ENCODE measurements around the gene KAZN.

Gene KAZN

DNA sequence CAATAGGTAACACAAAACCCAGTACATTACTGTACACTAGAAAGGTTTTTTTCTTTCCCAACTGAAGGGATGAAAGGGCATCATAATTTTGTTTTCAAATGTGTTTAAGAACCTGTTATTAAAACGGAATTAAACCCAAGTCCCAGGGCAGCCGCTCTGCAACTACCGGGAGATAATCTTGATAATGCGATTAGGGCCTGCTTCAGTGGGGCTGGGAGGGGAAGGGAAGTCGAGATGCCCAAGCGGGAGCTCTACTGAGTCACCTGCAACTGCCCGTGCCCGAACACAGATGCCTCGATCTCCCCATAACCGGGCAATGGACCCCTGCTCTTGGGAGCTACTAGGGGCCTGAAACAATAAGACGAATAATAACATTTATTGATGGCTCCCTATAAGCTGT is 61.4 kb downstream of the KAZN start:
- no peak overlapping the region for H3K27ac Mint-ChIP-seq
- no peaks in the 10 kb centered on the region for H3K4me1 Mint-ChIP-seq
- ATAC-seq = no peak
- H3K27me3 Mint-ChIP-seq = peaks cover 33% of the 10 kb centered on the region
- H3K4me3 Mint-ChIP-seq = no peak overlapping the region
- no peaks in the 10 kb centered on the region for H3K36me3 Mint-ChIP-seq
- no peaks in the 10 kb centered on the region for H3K9me3 Mint-ChIP-seq

DNA sequence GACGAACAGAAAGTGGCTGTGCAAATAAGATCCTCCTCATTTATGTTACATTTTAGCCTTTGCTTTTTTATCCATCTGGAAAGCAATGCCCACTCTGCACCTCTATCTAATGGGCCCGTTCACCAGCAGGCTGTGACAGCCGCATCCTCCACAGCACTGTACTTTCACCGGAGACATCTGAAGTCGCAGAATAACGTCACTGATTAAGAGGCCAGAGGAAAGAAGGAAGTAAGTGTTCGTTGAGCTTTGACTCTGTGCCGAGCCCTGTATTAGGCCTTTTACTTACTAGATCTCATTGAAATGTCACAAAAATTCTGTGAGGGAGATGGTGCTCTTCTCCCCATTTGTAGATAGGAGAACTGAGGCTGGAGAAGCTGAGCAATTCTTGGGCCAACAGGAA is 62.3 kb downstream of the KAZN start:
- H3K36me3 Mint-ChIP-seq = no peaks in the 10 kb centered on the region
- no peak for ATAC-seq
- H3K27me3 Mint-ChIP-seq = peaks cover 33% of the 10 kb centered on the region

DNA sequence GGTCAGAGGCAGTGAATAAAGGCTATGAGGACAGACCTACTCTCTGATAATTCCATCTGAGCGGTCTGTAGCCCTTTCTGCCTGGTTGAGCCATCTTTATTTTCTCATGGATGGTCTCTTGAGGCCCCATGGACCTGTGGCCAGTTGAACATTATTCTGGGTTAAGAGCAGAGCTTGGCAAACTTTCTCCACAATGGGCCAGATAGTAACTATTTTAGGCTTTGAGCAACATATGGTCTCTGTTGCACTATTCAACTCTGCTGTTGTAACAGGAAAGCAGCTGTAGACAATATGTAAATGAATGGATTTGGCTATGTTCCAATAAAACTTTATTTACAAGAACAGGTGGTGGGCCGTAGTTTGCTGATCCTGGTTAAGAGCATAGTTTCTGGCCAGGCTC is 62.7 kb downstream of the KAZN start:
- Mint-ChIP-seq H3K4me1 (no peaks in the 10 kb centered on the region), H3K27me3 (peaks cover 33% of the 10 kb centered on the region), H3K27ac (no peak overlapping the region), H3K4me3 (no peak overlapping the region), H3K9me3 (no peaks in the 10 kb centered on the region), H3K36me3 (no peaks in the 10 kb centered on the region)
- ATAC-seq = no peak

More for the DNA sequence above, 62.3 kb downstream of the KAZN start:
- Mint-ChIP-seq H3K27ac (no peak overlapping the region), H3K9me3 (no peaks in the 10 kb centered on the region), H3K4me1 (no peaks in the 10 kb centered on the region), H3K4me3 (no peak overlapping the region)

DNA sequence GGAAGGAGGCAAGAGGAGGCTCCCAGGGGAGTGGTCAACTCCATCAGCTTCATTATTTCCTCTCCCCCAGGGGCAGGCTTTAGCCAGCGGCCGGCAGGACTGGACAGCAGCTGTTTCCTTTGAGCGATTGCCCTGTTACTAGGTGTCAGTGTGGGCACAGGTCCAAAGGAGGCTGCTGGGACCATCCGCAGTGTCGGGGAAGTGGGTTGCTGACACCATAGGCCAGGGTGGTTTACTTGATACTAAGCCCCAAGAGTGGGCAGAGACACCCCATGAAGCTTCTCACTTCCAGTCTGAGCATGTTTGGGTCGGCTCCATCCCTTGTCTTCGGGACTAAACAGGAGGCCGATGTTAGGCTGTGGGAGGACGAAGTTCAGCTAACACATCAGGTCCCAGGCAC is 63.6 kb downstream of the KAZN start:
- ATAC-seq = no peak
- no peaks in the 10 kb centered on the region for H3K9me3 Mint-ChIP-seq
- H3K4me3 Mint-ChIP-seq = no peak overlapping the region
- no peaks in the 10 kb centered on the region for H3K36me3 Mint-ChIP-seq
- no peaks in the 10 kb centered on the region for H3K4me1 Mint-ChIP-seq
- H3K27me3 Mint-ChIP-seq = peaks cover 33% of the 10 kb centered on the region
- no peak overlapping the region for H3K27ac Mint-ChIP-seq

DNA sequence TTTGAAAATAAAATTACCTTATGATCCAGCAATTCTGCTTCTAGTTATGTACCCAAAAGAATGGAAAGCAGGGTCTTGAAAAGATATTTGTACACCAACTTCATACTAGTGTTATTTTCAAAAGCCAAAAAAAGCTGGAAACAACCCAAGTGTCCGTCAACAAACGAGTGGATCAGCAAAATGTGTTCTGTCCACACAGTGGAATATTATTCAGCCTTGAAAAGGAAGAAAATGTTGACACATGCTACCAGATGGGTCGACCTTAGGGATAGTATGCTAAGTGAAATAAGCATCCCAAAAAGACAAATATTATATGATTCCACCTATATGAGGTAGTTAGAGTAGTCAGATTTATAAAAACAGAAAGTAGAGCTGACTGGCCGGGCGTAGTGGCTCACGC is 65.3 kb downstream of the KAZN start:
- Mint-ChIP-seq H3K27me3 (peaks cover 23% of the 10 kb centered on the region), H3K9me3 (no peaks in the 10 kb centered on the region), H3K4me1 (no peaks in the 10 kb centered on the region), H3K27ac (no peak overlapping the region), H3K36me3 (no peaks in the 10 kb centered on the region), H3K4me3 (no peak overlapping the region)
- no peak for ATAC-seq

DNA sequence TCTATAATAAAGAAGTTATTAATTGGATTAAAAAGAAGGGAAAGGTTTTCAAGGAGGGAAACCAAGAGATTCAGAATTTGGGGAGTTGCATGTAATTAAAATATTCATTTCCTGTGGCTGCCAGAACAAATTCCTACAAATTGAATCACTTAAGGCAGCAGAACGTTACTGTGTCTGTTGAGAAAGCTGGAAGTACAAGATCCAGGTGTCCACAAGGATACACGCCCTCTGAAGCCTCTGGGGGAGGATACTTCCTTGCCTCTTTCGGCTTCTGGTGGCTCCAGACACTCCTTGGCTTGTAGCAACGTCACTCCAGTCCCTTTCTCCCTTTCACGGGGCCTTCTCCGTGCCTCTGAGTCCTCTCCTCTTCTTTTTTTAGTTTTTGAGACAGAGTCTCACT is 67.9 kb downstream of the KAZN start:
- Mint-ChIP-seq H3K4me3 (no peak overlapping the region), H3K4me1 (no peaks in the 10 kb centered on the region), H3K9me3 (no peaks in the 10 kb centered on the region), H3K27me3 (peaks cover 11% of the 10 kb centered on the region), H3K36me3 (no peaks in the 10 kb centered on the region), H3K27ac (no peak overlapping the region)
- ATAC-seq = no peak

DNA sequence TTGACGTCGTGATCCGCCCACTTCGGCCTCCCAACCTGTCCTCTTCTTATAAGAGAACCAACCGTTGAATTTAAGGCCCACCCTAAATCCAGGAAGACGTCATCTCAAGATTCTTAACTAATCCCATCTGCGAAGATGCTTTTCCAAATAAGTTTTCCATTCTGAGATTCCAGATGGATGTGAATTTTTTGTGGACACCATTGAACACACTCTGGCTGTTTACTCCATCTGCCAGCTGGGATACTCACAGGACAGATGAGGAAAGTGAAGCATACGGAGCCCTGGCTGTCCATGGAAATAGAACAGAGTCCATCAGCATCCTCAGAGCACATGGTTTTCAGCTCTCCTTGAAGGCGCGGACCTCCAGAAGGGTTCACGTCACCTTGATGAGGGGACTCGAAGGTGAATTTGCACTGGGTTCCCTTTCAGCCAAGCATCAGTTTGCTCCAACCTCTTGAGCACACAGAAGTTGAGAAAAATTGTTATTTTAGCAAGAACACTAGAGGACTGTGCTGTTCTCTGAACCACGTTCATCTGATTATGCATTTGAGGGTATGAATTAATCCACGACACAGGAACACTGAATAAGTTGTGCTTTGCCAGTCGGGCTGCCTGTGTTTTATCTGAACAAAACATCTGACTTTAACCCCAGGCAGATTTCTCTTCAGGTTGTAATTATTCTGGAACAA is 68.6 kb downstream of the KAZN start:
- Mint-ChIP-seq H3K4me1 (no peaks in the 10 kb centered on the region), H3K9me3 (no peaks in the 10 kb centered on the region)

DNA sequence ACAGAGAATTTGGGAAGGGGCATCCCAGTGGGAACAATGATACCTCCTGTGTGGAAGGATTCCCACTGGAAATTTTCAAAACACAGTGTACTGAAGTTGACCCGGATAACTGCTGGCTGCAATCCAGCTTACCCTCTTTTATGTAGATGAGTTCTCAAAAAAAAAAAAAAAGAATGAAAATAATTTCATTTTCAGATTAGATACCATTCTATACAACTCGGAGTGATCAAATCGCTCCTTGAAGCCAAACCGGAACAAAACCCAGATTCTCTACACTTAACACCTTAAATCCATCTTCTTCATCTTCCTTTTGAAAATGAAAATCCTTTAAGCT is 69.1 kb downstream of the KAZN start:
- Mint-ChIP-seq H3K4me1 (no peaks in the 10 kb centered on the region), H3K9me3 (no peaks in the 10 kb centered on the region), H3K36me3 (no peaks in the 10 kb centered on the region), H3K4me3 (no peak overlapping the region), H3K27ac (no peak overlapping the region), H3K27me3 (peaks cover 10% of the 10 kb centered on the region)
- no peak for ATAC-seq

More for the DNA sequence above, 68.6 kb downstream of the KAZN start:
- no peaks in the 10 kb centered on the region for H3K36me3 Mint-ChIP-seq
- ATAC-seq = no peak
- H3K27ac Mint-ChIP-seq = no peak overlapping the region
- no peak overlapping the region for H3K4me3 Mint-ChIP-seq
- H3K27me3 Mint-ChIP-seq = peaks cover 10% of the 10 kb centered on the region

DNA sequence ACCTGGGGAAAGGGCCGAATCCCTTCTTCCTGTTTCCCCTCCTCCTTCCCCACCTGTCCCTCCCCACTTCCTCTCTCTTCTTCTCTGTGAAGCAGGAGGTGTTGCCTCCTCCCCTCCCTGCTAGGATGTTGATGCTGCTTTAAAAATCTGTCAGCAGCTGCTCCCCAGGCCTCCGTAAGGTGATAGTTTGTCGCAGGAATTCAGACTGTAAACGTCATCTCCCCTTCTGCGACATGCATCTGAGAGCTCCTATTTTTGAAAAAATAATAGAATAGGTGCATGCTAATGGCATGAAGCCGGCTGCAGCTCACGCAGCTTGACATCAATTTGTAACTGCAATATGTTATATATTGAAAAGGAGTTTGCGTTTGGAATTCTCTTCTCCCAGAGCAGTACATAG is 70.1 kb downstream of the KAZN start:
- Mint-ChIP-seq H3K27ac (no peak overlapping the region), H3K4me3 (no peak overlapping the region), H3K4me1 (no peaks in the 10 kb centered on the region), H3K36me3 (no peaks in the 10 kb centered on the region), H3K27me3 (peaks cover 3% of the 10 kb centered on the region), H3K9me3 (no peaks in the 10 kb centered on the region)
- no peak for ATAC-seq

DNA sequence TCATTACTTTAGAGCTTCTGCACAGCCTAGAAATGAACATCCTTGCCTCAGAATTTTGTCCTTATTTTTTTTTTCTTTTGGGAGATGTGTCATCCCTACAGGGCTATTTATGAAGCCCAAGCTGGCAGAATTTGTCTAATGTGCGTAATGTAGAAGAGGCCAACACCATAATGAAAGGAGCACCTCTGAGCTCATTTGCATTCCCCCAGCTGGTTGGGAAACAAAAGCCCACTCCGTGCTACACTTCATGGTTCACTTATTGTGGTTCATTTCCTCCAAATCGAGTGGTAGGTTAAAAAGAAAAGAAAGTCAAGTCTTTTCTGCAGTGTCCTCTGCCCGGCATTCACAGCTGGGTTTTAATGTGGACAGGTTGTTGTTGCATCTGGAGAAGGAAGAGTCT is 73.5 kb downstream of the KAZN start:
- Mint-ChIP-seq H3K36me3 (no peaks in the 10 kb centered on the region), H3K4me3 (no peak overlapping the region), H3K9me3 (peaks cover 6% of the 10 kb centered on the region), H3K4me1 (no peaks in the 10 kb centered on the region), H3K27ac (no peak overlapping the region), H3K27me3 (peaks cover 19% of the 10 kb centered on the region)
- no peak for ATAC-seq

DNA sequence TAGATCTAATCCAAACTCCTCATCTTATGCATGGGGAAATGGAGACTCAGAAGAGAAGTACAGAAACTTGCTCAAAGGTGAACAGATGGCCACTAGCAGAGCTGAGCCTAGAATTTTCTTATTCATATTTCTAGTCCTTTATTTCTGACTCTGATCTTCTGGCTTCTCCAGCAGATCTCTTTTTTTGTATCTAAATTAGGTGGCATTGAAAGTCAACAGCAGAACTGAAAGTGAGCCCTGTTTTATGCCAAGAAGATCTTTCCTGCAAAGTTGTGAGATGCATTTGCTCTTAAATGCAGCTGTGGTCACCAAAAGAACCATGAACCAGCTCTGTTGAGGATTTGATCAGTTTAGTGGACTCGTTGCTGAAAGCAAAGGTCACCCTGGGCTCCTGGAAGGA is 75.5 kb downstream of the KAZN start:
- no peak overlapping the region for H3K27ac Mint-ChIP-seq
- H3K27me3 Mint-ChIP-seq = peaks cover 19% of the 10 kb centered on the region
- H3K9me3 Mint-ChIP-seq = peaks cover 6% of the 10 kb centered on the region
- H3K4me1 Mint-ChIP-seq = no peaks in the 10 kb centered on the region
- no peak for ATAC-seq
- no peaks in the 10 kb centered on the region for H3K36me3 Mint-ChIP-seq
- no peak overlapping the region for H3K4me3 Mint-ChIP-seq

DNA sequence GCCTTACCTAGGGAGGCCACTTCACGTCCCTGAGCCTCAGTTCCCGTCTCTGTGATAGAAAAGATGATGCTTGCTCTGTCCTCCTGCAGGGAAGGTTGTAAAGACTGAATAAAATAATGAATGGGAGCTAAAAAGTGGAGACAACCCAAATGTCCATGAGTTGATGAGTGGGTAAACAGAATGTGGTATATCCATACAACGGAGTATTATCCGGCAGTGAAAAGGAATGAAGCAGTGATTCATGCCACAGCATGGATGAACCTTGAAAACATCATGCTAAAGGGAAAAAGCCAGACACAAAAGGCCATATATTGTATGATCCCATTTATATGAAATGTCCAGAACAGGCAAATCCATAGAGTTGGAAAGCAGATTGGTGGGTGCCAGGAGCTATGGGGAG is 77.9 kb downstream of the KAZN start:
- no peak overlapping the region for H3K4me3 Mint-ChIP-seq
- no peak for ATAC-seq
- H3K4me1 Mint-ChIP-seq = no peaks in the 10 kb centered on the region
- H3K9me3 Mint-ChIP-seq = peaks cover 6% of the 10 kb centered on the region
- H3K27me3 Mint-ChIP-seq = peaks cover 19% of the 10 kb centered on the region
- no peak overlapping the region for H3K27ac Mint-ChIP-seq
- H3K36me3 Mint-ChIP-seq = no peaks in the 10 kb centered on the region

DNA sequence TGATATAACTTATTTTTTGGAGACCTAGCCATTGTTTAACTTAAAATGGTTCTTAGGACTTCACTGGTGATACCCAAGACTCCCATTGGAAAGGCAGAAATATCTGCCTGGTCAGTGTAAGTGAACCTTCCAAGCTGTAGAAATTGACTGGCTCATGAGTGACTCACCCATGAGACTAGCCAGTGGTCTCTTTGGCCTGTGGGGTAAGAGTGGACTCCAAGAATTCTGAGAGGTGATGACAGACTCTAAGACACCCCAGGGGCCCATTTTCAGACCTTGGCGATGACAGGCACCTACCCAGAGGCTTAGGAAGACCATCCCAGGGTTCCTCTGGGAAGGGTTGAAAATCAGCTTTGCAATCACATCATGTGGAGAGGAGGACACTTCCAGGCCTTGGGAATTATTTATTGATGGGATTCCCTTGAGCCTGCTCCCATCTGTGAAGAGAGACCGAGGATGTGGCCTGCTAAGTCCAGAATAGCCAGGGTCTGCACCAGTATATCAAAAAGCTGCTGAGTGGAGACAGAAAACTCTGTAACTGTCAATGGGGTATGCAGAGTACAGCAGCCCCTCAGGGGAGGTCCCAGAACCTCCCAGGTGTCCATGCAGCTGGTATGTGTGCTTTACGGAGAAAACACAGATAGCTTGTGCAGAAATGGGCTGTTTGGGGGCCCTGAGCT is 78.9 kb downstream of the KAZN start:
- peaks cover 8% of the 10 kb centered on the region for H3K9me3 Mint-ChIP-seq
- no peak overlapping the region for H3K27ac Mint-ChIP-seq
- peaks cover 19% of the 10 kb centered on the region for H3K27me3 Mint-ChIP-seq
- H3K4me1 Mint-ChIP-seq = no peaks in the 10 kb centered on the region
- no peak overlapping the region for H3K4me3 Mint-ChIP-seq
- H3K36me3 Mint-ChIP-seq = no peaks in the 10 kb centered on the region
- no peak for ATAC-seq

DNA sequence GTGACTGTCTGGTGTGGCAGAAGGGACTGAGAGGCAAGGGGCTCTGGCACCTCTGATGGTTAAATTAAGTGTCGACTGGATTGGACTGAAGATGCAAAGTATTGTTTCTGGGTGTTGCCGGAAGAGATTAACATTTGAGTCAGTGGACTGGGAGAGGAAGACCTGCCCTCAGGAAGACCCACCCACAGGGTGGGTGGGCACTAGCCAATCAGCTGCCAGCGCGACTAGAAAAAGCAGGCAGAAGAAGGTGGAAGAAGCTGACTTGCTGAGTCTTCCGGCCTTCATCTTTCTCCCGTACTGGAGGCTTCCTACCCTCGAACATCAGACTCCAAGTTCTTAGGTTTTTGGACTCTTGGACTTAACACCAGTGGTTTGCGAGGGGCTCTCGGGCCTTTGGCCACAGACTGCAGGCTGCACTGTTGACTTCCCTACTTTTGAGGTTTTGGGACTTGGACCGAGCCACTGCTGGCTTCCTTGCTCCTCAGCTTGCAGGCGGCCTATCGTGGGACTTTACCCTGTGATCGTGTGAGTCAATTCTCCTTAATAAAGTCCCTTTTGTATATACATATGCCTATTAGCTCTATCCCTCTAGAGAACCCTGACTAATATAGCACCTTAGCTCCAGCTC is 79.6 kb downstream of the KAZN start:
- ATAC-seq = no peak
- Mint-ChIP-seq H3K27ac (no peak overlapping the region), H3K9me3 (peaks cover 8% of the 10 kb centered on the region), H3K36me3 (no peaks in the 10 kb centered on the region), H3K27me3 (peaks cover 19% of the 10 kb centered on the region), H3K4me3 (no peak overlapping the region), H3K4me1 (no peaks in the 10 kb centered on the region)

DNA sequence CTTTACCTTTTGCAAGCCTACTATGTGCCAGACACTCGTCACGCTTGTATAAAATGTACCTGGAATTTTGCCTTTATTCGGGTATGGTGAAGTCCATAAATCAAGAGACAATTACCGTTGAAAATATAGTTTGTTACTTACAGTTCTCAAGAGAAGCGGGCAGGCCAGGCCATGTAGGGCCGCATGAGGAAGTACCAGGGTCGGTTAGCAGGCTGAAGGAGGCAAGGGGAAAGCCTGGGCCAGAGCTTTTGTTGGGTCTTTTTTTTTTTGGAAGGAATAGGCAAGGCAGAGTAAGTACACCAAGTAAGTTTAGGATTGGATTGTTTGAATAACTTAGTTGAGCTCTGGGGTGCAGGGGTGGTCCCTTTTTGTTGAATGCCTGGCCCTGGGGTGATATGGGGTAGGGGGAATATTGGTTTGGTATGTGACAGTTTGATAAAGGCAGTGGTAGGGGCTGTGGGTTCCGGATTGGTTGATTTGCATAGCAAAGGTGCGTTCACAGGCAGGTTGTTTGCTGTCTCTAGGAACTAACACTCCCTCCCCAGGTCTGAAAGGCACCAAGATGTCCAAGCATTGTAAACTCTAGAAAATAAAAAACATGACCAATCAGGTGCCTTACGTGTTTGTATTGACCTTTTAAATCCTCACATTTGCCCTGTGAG is 80.7 kb downstream of the KAZN start:
- Mint-ChIP-seq H3K36me3 (no peaks in the 10 kb centered on the region), H3K4me3 (no peak overlapping the region), H3K9me3 (peaks cover 8% of the 10 kb centered on the region), H3K27ac (no peak overlapping the region), H3K4me1 (no peaks in the 10 kb centered on the region), H3K27me3 (peaks cover 19% of the 10 kb centered on the region)
- ATAC-seq = no peak

DNA sequence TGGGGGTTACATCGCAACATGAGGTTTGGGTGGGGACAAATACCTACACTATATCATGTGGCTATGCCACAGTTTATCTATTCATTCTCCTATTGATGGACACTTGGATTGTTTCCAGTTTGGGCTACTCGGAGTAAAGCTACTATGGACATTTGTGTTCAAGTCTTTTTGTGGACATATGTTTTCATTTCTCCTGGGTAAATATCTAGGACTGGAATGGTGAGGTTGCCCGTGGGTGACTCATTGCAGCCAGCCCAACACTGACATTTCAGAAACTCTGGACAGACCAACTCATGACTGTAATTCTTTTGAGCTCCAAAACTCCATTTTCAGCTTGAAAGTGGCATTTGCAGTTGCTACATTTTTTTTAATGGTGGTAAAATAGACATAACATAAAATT is 82.7 kb downstream of the KAZN start:
- Mint-ChIP-seq H3K4me1 (no peaks in the 10 kb centered on the region), H3K9me3 (peaks cover 18% of the 10 kb centered on the region), H3K4me3 (no peak overlapping the region), H3K27me3 (peaks cover 6% of the 10 kb centered on the region), H3K27ac (no peak overlapping the region), H3K36me3 (no peaks in the 10 kb centered on the region)
- no peak for ATAC-seq

Measured in stimulated activated memory B cell treated with anti-CD40 and anti-IgM and Interleukin-4, amounts not matched to agents 10 μg/mL and 1 μg/mL and 100 μg/mL, for 72 hours (primary cell).